ENCODE results near the gene PPP2R5C.

PPP2R5C gene

DNA sequence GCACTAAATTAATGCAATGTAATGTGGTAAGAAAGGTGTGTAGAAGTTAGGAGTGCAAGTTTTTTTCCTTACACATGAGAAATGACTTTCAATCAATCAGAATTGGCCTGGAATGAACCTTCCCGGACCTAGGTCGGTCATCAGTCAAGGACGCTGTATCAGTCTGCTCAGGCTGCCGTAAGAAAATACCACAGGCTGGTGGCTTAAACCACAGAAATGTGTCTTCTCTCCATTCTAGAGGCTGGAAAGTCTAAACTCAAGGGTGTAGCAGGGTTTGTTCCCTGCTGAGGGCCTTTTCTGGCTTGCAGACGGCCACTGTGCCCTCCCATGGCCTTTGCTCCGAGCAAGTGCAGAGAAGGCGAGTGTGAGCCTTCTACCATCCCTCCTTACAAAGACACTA is 116.3 kb downstream of the PPP2R5C start:
- ATAC-seq (replicated peaks; ENCODE audit: extremely low read depth, poor library complexity, severe bottlenecking) (no peak), DNase-seq (ENCODE audit: low spot score in 2 of 2) (no peak)
- no peaks in the 10 kb centered on the region for H3K27me3 Mint-ChIP-seq
- H3K9me3 Mint-ChIP-seq: no peaks in the 10 kb centered on the region
- peak overlapping the region; percentile 69 for H3K4me3 Mint-ChIP-seq
- peaks cover 28% of the 10 kb centered on the region for H3K36me3 Mint-ChIP-seq (ENCODE audit: insufficient read depth)
- H3K27ac Mint-ChIP-seq (ENCODE audit: low read depth): peak overlapping the region; percentile 88
- peaks cover 83% of the 10 kb centered on the region for H3K4me1 Mint-ChIP-seq

DNA sequence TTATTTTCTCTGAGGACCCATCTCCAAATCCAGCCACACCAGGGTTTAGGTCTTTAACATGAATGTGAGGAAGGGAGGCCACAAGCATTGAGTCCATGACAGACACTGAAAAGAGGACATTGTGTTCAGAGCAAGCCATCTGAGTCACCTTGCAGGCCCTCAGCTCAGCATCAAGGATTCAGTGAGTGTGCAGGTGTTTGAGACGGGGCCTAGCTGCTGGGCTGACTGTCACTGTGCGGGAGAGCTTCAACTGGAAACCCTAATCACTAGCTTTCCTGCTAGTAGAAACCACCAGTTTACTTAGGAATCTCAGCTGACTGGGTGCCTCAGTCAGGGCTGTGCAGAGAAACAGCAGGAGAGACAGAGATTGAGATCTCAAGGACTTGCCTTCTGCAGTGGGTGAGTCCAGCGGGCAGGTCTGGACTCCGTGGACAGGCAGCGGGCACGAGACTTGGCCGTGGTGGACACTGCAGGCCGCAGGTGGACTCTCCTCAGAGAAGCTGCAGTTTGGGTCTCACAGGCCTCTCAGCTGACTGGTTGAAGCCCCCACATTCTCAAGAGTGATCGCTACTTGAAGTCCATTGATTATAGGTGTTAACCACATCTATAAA is 116.8 kb downstream of the PPP2R5C start:
- peak overlapping the region; percentile 88 for H3K27ac Mint-ChIP-seq (ENCODE audit: low read depth)
- H3K27me3 Mint-ChIP-seq: no peaks in the 10 kb centered on the region
- peak overlapping the region; percentile 69 for H3K4me3 Mint-ChIP-seq
- H3K36me3 Mint-ChIP-seq (ENCODE audit: insufficient read depth): peaks cover 32% of the 10 kb centered on the region
- ATAC-seq (replicated peaks; ENCODE audit: extremely low read depth, poor library complexity, severe bottlenecking) (no peak), DNase-seq (ENCODE audit: low spot score in 2 of 2) (no peak)
- H3K9me3 Mint-ChIP-seq: no peaks in the 10 kb centered on the region
- peaks cover 77% of the 10 kb centered on the region for H3K4me1 Mint-ChIP-seq

DNA sequence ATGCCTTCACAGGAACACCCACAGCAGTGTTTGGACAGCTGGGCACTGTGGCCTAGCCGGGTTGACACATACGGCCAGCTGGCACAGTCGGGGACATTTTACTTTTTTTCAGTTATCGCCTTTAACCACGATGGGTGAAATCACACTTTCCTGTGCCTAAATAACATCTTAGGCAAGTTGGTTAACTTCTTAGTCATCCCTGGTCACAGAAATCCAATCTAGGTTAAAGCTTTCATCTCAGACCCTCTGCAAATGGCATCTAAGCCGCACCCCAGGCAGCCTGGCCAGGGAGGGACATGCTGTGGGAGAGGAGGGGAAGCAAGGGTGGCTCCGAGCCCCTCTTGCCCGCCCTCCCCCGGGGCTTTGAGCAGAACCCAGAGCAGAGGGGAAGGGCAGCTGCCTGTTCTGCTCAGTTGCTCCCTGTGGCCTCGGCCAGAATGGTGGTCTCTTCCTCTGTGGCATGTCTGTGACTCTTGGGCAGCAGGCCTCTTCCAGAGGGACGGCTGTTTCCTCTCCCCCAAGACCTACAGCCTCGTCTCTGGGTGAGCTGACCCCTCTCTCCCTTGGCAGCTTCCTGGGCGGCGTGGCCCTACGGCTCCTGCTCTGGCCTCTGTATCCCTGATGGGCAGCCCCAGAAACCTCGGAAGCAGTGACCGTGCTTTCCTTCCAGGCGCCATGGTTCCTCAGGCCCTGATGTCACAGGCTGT is 117.5 kb downstream of the PPP2R5C start:
- Mint-ChIP-seq H3K27me3 (no peaks in the 10 kb centered on the region), H3K4me1 (peaks cover 71% of the 10 kb centered on the region), H3K9me3 (no peaks in the 10 kb centered on the region), H3K27ac (ENCODE audit: low read depth) (peak overlapping the region; percentile 88), H3K36me3 (ENCODE audit: insufficient read depth) (peaks cover 36% of the 10 kb centered on the region), H3K4me3 (peak overlapping the region; percentile 69)
- ATAC-seq (replicated peaks; ENCODE audit: extremely low read depth, poor library complexity, severe bottlenecking) (no peak), DNase-seq (ENCODE audit: low spot score in 2 of 2) (no peak)

DNA sequence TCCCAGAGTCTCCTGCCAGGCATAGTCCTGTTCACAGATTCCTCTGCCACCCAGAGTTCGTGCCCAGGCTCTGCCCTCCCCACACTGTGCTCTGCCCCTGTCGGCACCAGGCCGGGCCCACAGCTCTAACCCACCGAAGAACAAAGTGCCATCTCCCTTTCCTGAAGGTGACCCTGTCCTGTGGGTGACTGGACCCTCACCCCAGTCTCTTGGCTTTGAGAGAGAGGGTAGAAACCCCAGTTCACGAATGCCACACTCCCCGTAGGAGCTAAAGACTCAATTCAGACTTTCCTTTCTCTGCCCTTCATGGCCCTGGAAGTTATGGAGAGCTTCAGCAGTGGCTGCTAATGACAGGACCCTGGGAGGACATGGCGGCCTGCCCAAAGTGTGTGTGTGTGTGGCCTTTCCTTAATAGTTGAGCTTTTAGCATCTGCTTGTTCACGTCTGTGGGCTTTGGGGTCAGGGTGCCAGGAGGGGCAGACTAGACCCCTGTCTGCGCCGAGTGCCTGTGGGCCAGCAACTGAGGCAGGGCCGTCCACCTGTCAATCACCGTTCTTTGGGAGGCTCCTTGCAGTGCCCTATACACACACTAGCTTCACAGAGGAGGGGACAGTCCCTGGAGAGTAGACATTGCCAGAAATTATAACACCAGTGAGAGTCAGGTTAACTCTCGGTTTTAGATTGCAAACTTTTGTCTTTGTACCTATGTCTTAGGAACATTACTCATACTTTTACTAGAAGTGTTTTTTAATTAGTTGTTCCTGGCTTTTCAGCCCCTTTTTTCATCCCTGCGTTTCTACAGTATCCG is 118.2 kb downstream of the PPP2R5C start:
- peak overlapping the region; percentile 88 for H3K27ac Mint-ChIP-seq (ENCODE audit: low read depth)
- peak overlapping the region; percentile 69 for H3K4me3 Mint-ChIP-seq
- peaks cover 39% of the 10 kb centered on the region for H3K36me3 Mint-ChIP-seq (ENCODE audit: insufficient read depth)
- H3K27me3 Mint-ChIP-seq: no peaks in the 10 kb centered on the region
- DNase-seq (ENCODE audit: low spot score in 2 of 2): no peak
- peaks cover 67% of the 10 kb centered on the region for H3K4me1 Mint-ChIP-seq
- no peak for ATAC-seq (replicated peaks; ENCODE audit: extremely low read depth, poor library complexity, severe bottlenecking)
- H3K9me3 Mint-ChIP-seq: no peaks in the 10 kb centered on the region

DNA sequence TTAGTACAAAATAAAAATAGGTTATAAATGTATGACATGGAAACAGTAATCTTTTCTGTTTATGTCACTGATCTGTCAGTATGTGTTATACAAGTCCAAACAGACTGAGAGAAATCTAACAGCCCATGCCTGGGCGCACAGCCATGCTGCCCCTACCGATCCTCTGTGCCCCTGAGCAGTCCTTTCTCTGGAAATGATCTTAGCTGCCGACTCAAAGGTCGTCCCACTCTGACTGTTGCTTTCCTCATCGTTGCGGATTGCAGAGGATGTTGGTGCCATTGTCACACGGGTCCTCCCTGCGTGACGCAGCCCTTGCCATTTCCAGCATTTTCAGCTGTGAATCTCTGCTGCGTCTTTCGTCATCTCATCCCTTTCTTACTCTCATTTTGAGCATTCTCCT is 119.9 kb downstream of the PPP2R5C start:
- peaks cover 51% of the 10 kb centered on the region for H3K4me1 Mint-ChIP-seq
- H3K36me3 Mint-ChIP-seq (ENCODE audit: insufficient read depth): peaks cover 54% of the 10 kb centered on the region
- no peak for ATAC-seq (replicated peaks; ENCODE audit: extremely low read depth, poor library complexity, severe bottlenecking)
- peak overlapping the region; percentile 74 for H3K27ac Mint-ChIP-seq (ENCODE audit: low read depth)
- no peaks in the 10 kb centered on the region for H3K27me3 Mint-ChIP-seq
- H3K4me3 Mint-ChIP-seq: no peak overlapping the region
- no peak for DNase-seq (ENCODE audit: low spot score in 2 of 2)
- H3K9me3 Mint-ChIP-seq: no peaks in the 10 kb centered on the region

DNA sequence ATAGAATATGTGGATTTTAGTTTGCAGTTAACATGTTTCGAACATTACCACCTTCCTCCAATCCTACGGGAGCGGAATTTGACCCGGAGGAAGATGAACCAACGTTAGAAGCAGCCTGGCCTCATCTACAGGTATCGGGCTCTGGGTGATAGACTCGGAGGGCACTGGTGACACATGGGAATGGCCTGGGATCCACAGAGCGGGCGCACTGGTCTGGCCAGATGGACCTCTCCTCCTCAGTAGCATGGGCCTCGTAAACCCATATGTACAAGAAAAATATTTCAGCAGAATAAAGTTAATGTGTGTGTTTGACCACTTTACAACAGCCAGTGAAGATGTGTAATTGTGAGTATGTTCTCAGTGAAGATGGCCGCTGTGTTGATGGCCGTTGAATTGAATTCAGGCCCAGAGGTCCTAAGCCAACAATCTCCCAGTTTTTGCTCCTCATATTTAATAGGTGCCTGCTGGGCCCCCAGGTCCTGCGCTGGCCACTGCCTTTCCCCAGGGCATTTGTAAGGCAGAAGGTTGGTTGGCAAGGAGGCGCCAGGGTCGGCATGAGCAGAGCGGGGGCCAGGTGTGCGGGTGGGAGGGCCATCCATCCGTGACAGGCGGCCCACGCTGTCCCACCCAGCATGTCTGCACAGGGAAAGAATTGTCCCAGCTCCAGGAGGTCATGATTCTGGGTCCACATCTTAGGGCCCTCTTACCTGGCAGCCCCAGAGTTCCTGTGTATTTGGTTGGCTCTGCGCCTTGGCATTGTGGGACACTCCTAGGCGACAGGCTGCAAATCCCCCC is 120.8 kb downstream of the PPP2R5C start:
- Mint-ChIP-seq H3K4me1 (peaks cover 41% of the 10 kb centered on the region), H3K27ac (ENCODE audit: low read depth) (peak overlapping the region; percentile 74), H3K4me3 (no peak overlapping the region), H3K27me3 (no peaks in the 10 kb centered on the region), H3K9me3 (no peaks in the 10 kb centered on the region), H3K36me3 (ENCODE audit: insufficient read depth) (peaks cover 55% of the 10 kb centered on the region)
- DNase-seq (ENCODE audit: low spot score in 2 of 2) (no peak), ATAC-seq (replicated peaks; ENCODE audit: extremely low read depth, poor library complexity, severe bottlenecking) (no peak)

DNA sequence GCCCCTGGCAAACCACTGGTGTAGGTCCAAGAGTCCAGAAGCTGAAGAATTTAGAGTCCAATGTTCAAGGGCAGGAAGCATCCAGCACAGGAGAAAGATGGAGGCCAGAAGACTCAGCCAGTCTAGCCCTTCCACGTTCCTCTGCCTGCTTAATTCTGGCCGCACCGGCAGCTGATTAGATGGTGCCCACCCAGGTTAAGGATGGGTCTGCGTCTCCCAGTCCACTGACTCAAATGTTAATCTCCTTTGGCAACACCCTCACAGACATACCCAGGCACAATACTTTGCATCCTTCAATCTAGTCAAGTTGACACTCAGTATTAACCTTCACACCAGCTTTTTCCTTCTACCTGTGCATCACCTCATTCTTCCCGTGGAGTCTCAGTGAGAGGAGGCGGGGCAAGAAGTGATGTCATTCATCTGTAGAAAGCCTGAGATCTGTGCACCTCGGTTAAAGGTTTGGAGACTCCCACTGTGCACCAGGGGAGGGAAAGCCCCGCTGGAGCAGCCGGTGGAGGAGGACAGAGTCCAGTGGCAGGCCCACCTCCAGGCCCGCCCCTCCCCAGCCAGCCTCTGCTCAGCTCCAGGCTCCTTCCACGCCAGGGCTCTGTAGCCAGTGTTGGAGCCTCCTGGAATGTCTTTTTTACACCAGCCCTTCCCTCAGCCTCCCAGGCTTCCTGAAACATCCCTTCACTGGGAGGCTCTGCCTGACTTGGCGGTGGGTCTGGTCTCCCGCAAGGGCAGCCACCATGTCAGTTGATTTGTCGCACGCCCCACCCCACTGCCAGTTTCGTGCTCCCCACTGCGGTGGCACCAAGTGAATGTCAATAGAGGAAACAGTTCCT is 122.8 kb downstream of the PPP2R5C start:
- Mint-ChIP-seq H3K27ac (ENCODE audit: low read depth) (peak overlapping the region; percentile 82), H3K27me3 (no peaks in the 10 kb centered on the region), H3K9me3 (no peaks in the 10 kb centered on the region), H3K4me3 (no peak overlapping the region), H3K4me1 (peaks cover 22% of the 10 kb centered on the region), H3K36me3 (ENCODE audit: insufficient read depth) (peaks cover 59% of the 10 kb centered on the region)
- DNase-seq (ENCODE audit: low spot score in 2 of 2) (no peak), ATAC-seq (replicated peaks; ENCODE audit: extremely low read depth, poor library complexity, severe bottlenecking) (no peak)

DNA sequence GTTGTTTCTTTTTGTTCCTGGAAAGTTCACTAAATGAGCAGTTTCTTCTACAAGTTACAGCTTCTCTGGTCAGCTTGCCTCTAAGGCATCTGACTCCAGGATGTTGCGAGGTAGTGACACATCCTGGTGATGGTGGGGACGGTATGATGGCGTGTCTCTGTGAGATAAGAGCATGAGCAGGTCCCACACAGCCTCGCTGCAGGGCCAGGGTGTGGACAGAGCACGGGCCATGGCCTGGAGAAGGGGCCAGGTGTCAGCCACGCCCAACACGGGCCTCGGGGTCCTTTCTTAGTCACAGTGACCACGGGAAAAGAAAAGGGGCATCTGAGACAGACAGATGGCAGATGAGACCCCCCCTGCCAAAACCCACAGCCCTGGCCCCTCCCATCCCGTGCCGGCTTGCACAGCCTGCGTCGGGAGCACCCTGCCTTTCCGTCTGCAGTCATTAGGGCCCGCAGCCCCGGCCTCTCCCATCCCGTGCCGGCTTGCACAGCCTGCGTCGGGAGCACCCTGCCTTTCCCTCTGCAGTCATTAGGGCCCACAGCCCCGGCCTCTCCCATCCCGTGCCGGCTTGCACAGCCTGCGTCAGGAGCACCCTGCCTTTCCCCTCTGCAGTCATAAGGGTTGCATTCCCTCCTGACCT is 123.5 kb downstream of the PPP2R5C start:
- H3K4me3 Mint-ChIP-seq: no peak overlapping the region
- no peaks in the 10 kb centered on the region for H3K27me3 Mint-ChIP-seq
- no peak for DNase-seq (ENCODE audit: low spot score in 2 of 2)
- H3K4me1 Mint-ChIP-seq: peaks cover 14% of the 10 kb centered on the region
- no peak for ATAC-seq (replicated peaks; ENCODE audit: extremely low read depth, poor library complexity, severe bottlenecking)
- H3K9me3 Mint-ChIP-seq: no peaks in the 10 kb centered on the region
- peaks cover 65% of the 10 kb centered on the region for H3K36me3 Mint-ChIP-seq (ENCODE audit: insufficient read depth)
- H3K27ac Mint-ChIP-seq (ENCODE audit: low read depth): no peak overlapping the region

DNA sequence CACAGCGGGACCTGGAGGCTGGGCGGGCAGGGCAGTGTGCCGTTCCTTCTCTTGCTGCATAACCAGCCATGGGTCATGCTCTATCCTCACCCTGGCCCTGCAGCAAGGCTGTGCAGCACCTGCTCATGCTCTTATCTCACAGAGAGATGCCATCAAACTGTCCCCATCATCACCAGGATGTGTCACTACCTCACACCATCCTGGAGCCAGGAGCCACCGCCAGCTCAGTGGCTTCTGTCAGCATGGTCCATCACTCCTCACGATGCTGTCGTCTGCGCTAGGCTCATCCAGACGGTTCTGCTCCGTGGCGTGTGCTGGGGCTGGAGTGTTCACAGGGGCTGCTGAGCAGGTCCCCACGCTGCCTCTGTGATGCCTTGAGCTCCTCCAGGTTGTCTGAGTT is 125.7 kb downstream of the PPP2R5C start:
- Mint-ChIP-seq H3K4me1 (peaks cover under 1% of the 10 kb centered on the region), H3K27me3 (no peaks in the 10 kb centered on the region), H3K27ac (ENCODE audit: low read depth) (peak overlapping the region; percentile 29), H3K36me3 (ENCODE audit: insufficient read depth) (peaks cover 70% of the 10 kb centered on the region), H3K4me3 (no peak overlapping the region), H3K9me3 (no peaks in the 10 kb centered on the region)
- DNase-seq (ENCODE audit: low spot score in 2 of 2): no peak
- ATAC-seq (replicated peaks; ENCODE audit: extremely low read depth, poor library complexity, severe bottlenecking): no peak

DNA sequence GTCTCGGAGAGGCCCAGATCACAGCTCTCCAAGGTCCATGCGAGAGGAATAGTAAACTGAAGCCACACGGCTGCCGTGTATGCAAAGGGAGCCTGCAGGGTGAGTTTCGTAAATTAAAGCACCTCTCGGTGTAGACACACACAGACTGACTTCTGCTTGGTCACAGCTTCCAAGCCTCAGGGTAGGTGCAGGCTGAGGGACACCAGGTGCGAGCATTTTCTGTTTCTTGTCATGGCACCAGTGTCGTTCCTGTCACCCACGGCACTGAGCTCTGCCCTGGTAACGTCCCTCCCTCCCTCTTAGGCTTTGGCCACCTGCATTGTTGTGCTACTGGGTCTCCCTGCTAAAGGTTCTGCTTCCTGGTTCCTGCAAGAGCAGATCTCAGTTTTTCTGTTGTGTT is 126.7 kb downstream of the PPP2R5C start:
- DNase-seq (ENCODE audit: low spot score in 2 of 2): no peak
- Mint-ChIP-seq H3K36me3 (ENCODE audit: insufficient read depth) (peaks cover 68% of the 10 kb centered on the region), H3K4me1 (no peaks in the 10 kb centered on the region)

DNA sequence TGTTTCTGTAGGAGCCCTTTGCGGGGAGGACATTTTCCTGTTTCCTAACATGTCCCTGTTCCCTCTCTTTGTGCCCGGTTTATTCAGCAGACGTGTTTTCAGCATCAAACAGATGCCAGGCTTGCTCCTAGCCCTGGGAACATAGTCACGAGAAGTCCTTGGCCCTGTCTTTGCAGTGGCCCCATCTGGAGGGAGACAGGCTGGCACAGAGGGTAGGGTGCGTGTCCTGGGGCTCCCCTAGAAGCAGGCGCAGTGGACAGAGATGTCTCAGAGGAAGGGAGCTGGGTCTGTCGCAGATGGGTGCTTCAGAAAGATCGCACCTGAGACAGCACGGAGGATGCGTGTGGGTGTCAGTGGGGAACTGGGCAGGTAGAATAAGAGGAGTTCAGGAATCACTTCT is 127.9 kb downstream of the PPP2R5C start:
- H3K4me1 Mint-ChIP-seq: no peaks in the 10 kb centered on the region
- peak overlapping the region; percentile 64 for H3K27ac Mint-ChIP-seq (ENCODE audit: low read depth)
- H3K27me3 Mint-ChIP-seq: no peaks in the 10 kb centered on the region
- H3K36me3 Mint-ChIP-seq (ENCODE audit: insufficient read depth): peaks cover 69% of the 10 kb centered on the region
- H3K9me3 Mint-ChIP-seq: no peaks in the 10 kb centered on the region
- H3K4me3 Mint-ChIP-seq: no peak overlapping the region
- no peak for ATAC-seq (replicated peaks; ENCODE audit: extremely low read depth, poor library complexity, severe bottlenecking)
- DNase-seq (ENCODE audit: low spot score in 2 of 2): no peak

More for the DNA sequence above, 126.7 kb downstream of the PPP2R5C start:
- Mint-ChIP-seq H3K27ac (ENCODE audit: low read depth) (no peak overlapping the region), H3K9me3 (no peaks in the 10 kb centered on the region), H3K4me3 (no peak overlapping the region), H3K27me3 (no peaks in the 10 kb centered on the region)
- no peak for ATAC-seq (replicated peaks; ENCODE audit: extremely low read depth, poor library complexity, severe bottlenecking)

Measured in central memory CD8-positive, alpha-beta T cell (primary cell).